HepG2 (cell line): ENCODE data around the gene MEG3. TPM values are rescaled to one million over a fixed set of nuclear protein-coding genes. Genes with fewer than 3 reads are reported as not detected.

Experiments used
- CBX5 ChIP-seq: sonication (generic); formaldehyde crosslinking; IDR thresholded peaks from 2 replicates; pipeline ENCODE4 v1.4.0; 2020; ENCODE audit warnings: missing genetic modification reagents, borderline replicate concordance
- CTCF ChIP-seq: sonication (generic); formaldehyde crosslinking; IDR thresholded peaks from 2 replicates; pipeline ENCODE4 v1.5.0; 2020; ENCODE audit warnings: mild to moderate bottlenecking, missing genetic modification reagents, moderate library complexity
- FOSL2 ChIP-seq: sonication (generic); formaldehyde crosslinking; IDR thresholded peaks from 2 replicates; pipeline ENCODE4 v1.4.0; 2020; ENCODE audit warnings: missing genetic modification reagents
- GABPB1 ChIP-seq: IDR thresholded peaks from 2 replicates; pipeline ENCODE4 v1.6.1; 2016; ENCODE audit warnings: mild to moderate bottlenecking, missing genetic modification reagents, moderate library complexity, missing compliant biosample characterization
- NFIB ChIP-seq: sonication (generic); formaldehyde crosslinking; IDR thresholded peaks from 2 replicates; pipeline ENCODE4 v1.9.0; 2021; ENCODE audit warnings: missing genetic modification reagents, mild to moderate bottlenecking, borderline replicate concordance
- RBM39 ChIP-seq: fragments of 200-400 bp; formaldehyde crosslinking; IDR thresholded peaks from one replicate; pipeline ENCODE4 v1.6.1; 2018; ENCODE audit warnings: antibody characterized with exemption, mild to moderate bottlenecking, low read depth, low read length; ENCODE audit not compliant: poor library complexity, severe bottlenecking
- SYNCRIP ChIP-seq: fragments of 200-400 bp; formaldehyde crosslinking; IDR thresholded peaks from 2 replicates; pipeline ENCODE4 v1.6.1; 2018; ENCODE audit warnings: mild to moderate bottlenecking, low read depth, low read length; ENCODE audit not compliant: insufficient read depth
- TCF7L2 ChIP-seq: IDR thresholded peaks from 2 replicates; pipeline ENCODE4 v1.6.1; 2011; ENCODE audit warnings: mild to moderate bottlenecking, low read depth, low read length, moderate library complexity
- ZBTB26 ChIP-seq: IDR thresholded peaks from 2 replicates; pipeline ENCODE4 v1.6.1; 2016; ENCODE audit warnings: missing compliant biosample characterization, missing genetic modification reagents, borderline replicate concordance
- ZFP37 ChIP-seq: sonication (generic); formaldehyde crosslinking; IDR thresholded peaks from 2 replicates; pipeline ENCODE4 v1.4.0; 2020; ENCODE audit warnings: missing genetic modification reagents, borderline replicate concordance
- ZMYM3 ChIP-seq: sonication (generic); formaldehyde crosslinking; IDR thresholded peaks from 2 replicates; pipeline ENCODE4 v1.5.1; 2020; ENCODE audit warnings: mild to moderate bottlenecking, missing genetic modification reagents
- ZNF678 ChIP-seq: sonication (generic); formaldehyde crosslinking; IDR thresholded peaks from 2 replicates; pipeline ENCODE4 v1.4.0; 2020; ENCODE audit warnings: mild to moderate bottlenecking, missing genetic modification reagents
- ZNF709 ChIP-seq: sonication (generic); formaldehyde crosslinking; IDR thresholded peaks from 2 replicates; pipeline ENCODE4 v1.5.0; 2020; ENCODE audit warnings: mild to moderate bottlenecking, missing genetic modification reagents
- ZNF761 ChIP-seq: sonication (generic); formaldehyde crosslinking; conservative IDR thresholded peaks from 2 replicates; pipeline ENCODE4 v1.4.0; 2020; ENCODE audit warnings: mild to moderate bottlenecking, missing genetic modification reagents
- ZNF777 ChIP-seq: sonication (generic); formaldehyde crosslinking; IDR thresholded peaks from 2 replicates; pipeline ENCODE4 v1.4.0; 2020; ENCODE audit warnings: missing genetic modification reagents
- polyA plus RNA-seq, 8 experiments: library from polyadenylated mRNA; depleted of rRNA in 3 of 8; stranded (reverse) in 7 of 8; unstranded in 1 of 8; fragments of >200 nt; fragmentation: Illumina TruSeq in 4 of 8; extraction: Trizol in 4 of 8; gene quantifications; 2 replicates each; pipeline versions ENCODE4 v1.2.1 to v1.2.3, GENCODE V29; 2011 to 2016; ENCODE audit warnings: low read depth in 4 of 8, missing spikeins in 1 of 8, mixed read lengths in 1 of 8; ENCODE audit not compliant: insufficient read depth in 1 of 8
- total RNA-seq, 5 experiments: library from RNA; depleted of rRNA; stranded (reverse); fragments of >200 nt; fragmentation: Illumina TruSeq; extraction: Trizol; gene quantifications; 2 replicates each; pipeline ENCODE4 v1.2.3, GENCODE V29; 2016; ENCODE audit warnings: low read depth in 1 of 5
- TF ChIP-seq, protein P1 (sequence below): sonication (generic); formaldehyde crosslinking; IDR thresholded peaks from 2 replicates; pipeline ENCODE4 v1.4.0; 2020; ENCODE audit warnings: missing genetic modification reagents
- TF ChIP-seq, protein P2 (sequence below): sonication (generic); formaldehyde crosslinking; IDR thresholded peaks from 2 replicates; pipeline ENCODE4 v1.4.0; 2020; ENCODE audit warnings: mild to moderate bottlenecking, missing genetic modification reagents, borderline replicate concordance

The MEG3 gene
- total and polyA plus RNA-seq, 2 of the 13 experiments (the other 11 are each of a cell fraction or from before 2014, with no cell fraction given): 0.17 TPM; not detected in 1

GRCh38 chr14:100788517-100788916 is 37.4 kb upstream of the MEG3 start (continued):
- TF ChIP-seq ZBTB26 (no peak), ZFP37 (CRISPR knock-in tag) (no peak), ZNF678 (no peak), ZNF761 (CRISPR knock-in tag) (0 out of 2 replicates have a peak, but pooled peaks have one; percentile 31), FOSL2 (CRISPR knock-in tag) (no peak), CTCF (CRISPR knock-in tag) (peak; percentile 53), SYNCRIP (no peak), ZNF709 (CRISPR knock-in tag) (no peak), ZNF777 (no peak), RBM39 (no peak), GABPB1 (CRISPR knock-in tag) (peak; percentile 42; the same call in 1 of the 2 replicates), NFIB (CRISPR knock-in tag) (no peak), TCF7L2 (no peak), ZMYM3 (CRISPR knock-in tag) (no peak), CBX5 (CRISPR knock-in tag) (no peak)
- TF ChIP-seq, protein P1, sequence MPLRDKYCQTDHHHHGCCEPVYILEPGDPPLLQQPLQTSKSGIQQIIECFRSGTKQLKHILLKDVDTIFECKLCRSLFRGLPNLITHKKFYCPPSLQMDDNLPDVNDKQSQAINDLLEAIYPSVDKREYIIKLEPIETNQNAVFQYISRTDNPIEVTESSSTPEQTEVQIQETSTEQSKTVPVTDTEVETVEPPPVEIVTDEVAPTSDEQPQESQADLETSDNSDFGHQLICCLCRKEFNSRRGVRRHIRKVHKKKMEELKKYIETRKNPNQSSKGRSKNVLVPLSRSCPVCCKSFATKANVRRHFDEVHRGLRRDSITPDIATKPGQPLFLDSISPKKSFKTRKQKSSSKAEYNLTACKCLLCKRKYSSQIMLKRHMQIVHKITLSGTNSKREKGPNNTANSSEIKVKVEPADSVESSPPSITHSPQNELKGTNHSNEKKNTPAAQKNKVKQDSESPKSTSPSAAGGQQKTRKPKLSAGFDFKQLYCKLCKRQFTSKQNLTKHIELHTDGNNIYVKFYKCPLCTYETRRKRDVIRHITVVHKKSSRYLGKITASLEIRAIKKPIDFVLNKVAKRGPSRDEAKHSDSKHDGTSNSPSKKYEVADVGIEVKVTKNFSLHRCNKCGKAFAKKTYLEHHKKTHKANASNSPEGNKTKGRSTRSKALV: no peak
- TF ChIP-seq, protein P2, sequence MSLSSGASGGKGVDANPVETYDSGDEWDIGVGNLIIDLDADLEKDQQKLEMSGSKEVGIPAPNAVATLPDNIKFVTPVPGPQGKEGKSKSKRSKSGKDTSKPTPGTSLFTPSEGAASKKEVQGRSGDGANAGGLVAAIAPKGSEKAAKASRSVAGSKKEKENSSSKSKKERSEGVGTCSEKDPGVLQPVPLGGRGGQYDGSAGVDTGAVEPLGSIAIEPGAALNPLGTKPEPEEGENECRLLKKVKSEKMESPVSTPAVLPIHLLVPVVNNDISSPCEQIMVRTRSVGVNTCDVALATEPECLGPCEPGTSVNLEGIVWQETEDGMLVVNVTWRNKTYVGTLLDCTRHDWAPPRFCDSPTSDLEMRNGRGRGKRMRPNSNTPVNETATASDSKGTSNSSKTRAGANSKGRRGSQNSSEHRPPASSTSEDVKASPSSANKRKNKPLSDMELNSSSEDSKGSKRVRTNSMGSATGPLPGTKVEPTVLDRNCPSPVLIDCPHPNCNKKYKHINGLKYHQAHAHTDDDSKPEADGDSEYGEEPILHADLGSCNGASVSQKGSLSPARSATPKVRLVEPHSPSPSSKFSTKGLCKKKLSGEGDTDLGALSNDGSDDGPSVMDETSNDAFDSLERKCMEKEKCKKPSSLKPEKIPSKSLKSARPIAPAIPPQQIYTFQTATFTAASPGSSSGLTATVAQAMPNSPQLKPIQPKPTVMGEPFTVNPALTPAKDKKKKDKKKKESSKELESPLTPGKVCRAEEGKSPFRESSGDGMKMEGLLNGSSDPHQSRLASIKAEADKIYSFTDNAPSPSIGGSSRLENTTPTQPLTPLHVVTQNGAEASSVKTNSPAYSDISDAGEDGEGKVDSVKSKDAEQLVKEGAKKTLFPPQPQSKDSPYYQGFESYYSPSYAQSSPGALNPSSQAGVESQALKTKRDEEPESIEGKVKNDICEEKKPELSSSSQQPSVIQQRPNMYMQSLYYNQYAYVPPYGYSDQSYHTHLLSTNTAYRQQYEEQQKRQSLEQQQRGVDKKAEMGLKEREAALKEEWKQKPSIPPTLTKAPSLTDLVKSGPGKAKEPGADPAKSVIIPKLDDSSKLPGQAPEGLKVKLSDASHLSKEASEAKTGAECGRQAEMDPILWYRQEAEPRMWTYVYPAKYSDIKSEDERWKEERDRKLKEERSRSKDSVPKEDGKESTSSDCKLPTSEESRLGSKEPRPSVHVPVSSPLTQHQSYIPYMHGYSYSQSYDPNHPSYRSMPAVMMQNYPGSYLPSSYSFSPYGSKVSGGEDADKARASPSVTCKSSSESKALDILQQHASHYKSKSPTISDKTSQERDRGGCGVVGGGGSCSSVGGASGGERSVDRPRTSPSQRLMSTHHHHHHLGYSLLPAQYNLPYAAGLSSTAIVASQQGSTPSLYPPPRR (CRISPR knock-in tag): peak; percentile 46; the same call in 1 of the 2 replicates
